Heart right ventricle (tissue), 16 donors: Measurements from ENCODE around the gene STK39. TPM values are rescaled to one million over a fixed set of nuclear protein-coding genes. Genes with fewer than 3 reads are reported as not detected.

ENCODE experiments used
- ATAC-seq, 8 donors: fragments of 200-7000 bp; cut with Tn5 transposase; one replicate each; pipeline ENCODE4 v1.9.1; 2020; ENCODE audit warnings: mild to moderate bottlenecking in 8 of 8, moderate library complexity in 8 of 8, moderate number of reproducible peaks in 1 of 8
- DNase-seq, 2 donors: peaks; one replicate each; pipeline ENCODE4 v3.0.0-alpha.2; 2020
- H3K27ac ChIP-seq, 10 donors: fragments of 200-600 bp; sonication (generic) in 2 of 10; one replicate each; pipeline versions ENCODE4 v1.5.0 to v1.8.0; 2020 to 2022; ENCODE audit warnings: mild to moderate bottlenecking in 3 of 10
- H3K27me3 ChIP-seq, 7 donors: fragments of 200-600 bp; one replicate each; pipeline ENCODE4 v1.8.0; 2021 to 2022; ENCODE audit warnings: mild to moderate bottlenecking in 2 of 7
- H3K36me3 ChIP-seq, 9 donors: fragments of 200-600 bp; sonication (generic) in 1 of 9; one replicate each; pipeline versions ENCODE4 v1.5.0 to v1.8.0; 2020 to 2022; ENCODE audit warnings: mild to moderate bottlenecking in 2 of 9
- H3K4me1 ChIP-seq, 9 donors: fragments of 200-600 bp; sonication (generic) in 1 of 9; one replicate each; pipeline versions ENCODE4 v1.5.0 to v1.8.0; 2020 to 2022; ENCODE audit warnings: mild to moderate bottlenecking in 4 of 9
- H3K4me3 ChIP-seq, 10 donors: fragments of 200-600 bp; sonication (generic) in 2 of 10; one replicate each; pipeline versions ENCODE4 v1.5.0 to v1.8.0; 2020 to 2022; ENCODE audit warnings: mild to moderate bottlenecking in 7 of 10, moderate library complexity in 2 of 10
- H3K9me3 ChIP-seq, 11 donors: fragments of 200-600 bp in 10 of 11; sonication (generic) in 2 of 11; one replicate each; pipeline versions ENCODE4 v1.5.0 to v1.8.0; 2013 to 2022; ENCODE audit warnings: mild to moderate bottlenecking in 2 of 11, control low read depth in 1 of 11, moderate library complexity in 1 of 11
- WGBS, 2 donors: extraction: QIAGEN DNeasy Blood & Tissue Kit; methylation state at CpG; one replicate each; pipeline ENCODE4 v1.1.7; 2013; ENCODE audit warnings: inconsistent platforms in 1 of 2; 5-methylcytosine and 5-hydroxymethylcytosine counted together
- intact Hi-C, 10 donors: fragments of 100-400 bp; cut with DNase I; formaldehyde crosslinking; loops; one replicate each; pipeline versions ENCODE4 v1.11.1 to v1.14.2; 2022
- polyA plus RNA-seq, 2 donors: library from polyadenylated mRNA; stranded (reverse); fragments of 200-250 nt; gene quantifications; one replicate each; pipeline ENCODE4 v1.2.3, GENCODE V29; 2013
- total RNA-seq, 10 donors: library from RNA; stranded (reverse); fragmentation: NEBNext Ultra II Directional in 3 of 10; extraction: Animal tissue kit (Norgen Biotek cat#: 25700) in 3 of 10; gene quantifications; one replicate each; pipeline versions ENCODE4 v1.2.1 to v1.2.4, GENCODE V29; 2021 to 2023
- TF ChIP-seq, protein P1 (sequence below), 9 donors: fragments of 200-600 bp; sonication (generic) in 2 of 9; IDR thresholded peaks; one replicate each; pipeline versions ENCODE4 v1.5.0 to v1.8.0; 2021 to 2022; ENCODE audit warnings: antibody characterized with exemption in 9 of 9, mild to moderate bottlenecking in 5 of 9, moderate library complexity in 1 of 9
- donor health status: Arrhythmogenic right ventricular cardiomyopathy.
- donor health status: ischemic (EF 13 %, LVEDD 7.1; RV severe dilation, severe dysfunction).
- donor health status: healthy with polysubstance abuse.
- donor health status: DM: no; HTN: yes; CAD: no.
- donor health status: DM: no; HTN: no; CAD: no.
- donor health status: ischemic (EF 25% LVEDD 6.9; RV normal size, moderate dysfunction).
- donor health status: ischemic (EF 25% LVEDD 5.7; RV mildly dilated, moderate dysfunction).
- donor health status: healthy.
- donor health status: DM: yes; HTN: yes; CAD: no.
- donor health status: Ischemic cardiomyopathy.
- donor health status: ischemic (EF 35%, LVEDD 5.7; RV mildly dilated, moderate dysfunction).
- donor health status: nonischemic (EF 11% LVEDD 7.7; RV severe dilation, severe dysfunction).
- donor health status: DM: yes; HTN: yes; CAD: no.
- donor health status: PGD.
- donor health status: ischemic (EF 29% LVEDD 5.4; RV normal size, mild dysfunction).
- donor health status: nonischemic (EF 23%, LVEDD 6.1; RV moderate dilation, normal function).

The STK39 gene
- total and polyA plus RNA-seq, 12 donors = 15.2 to 35.5 (median 19.6) TPM

DNA sequence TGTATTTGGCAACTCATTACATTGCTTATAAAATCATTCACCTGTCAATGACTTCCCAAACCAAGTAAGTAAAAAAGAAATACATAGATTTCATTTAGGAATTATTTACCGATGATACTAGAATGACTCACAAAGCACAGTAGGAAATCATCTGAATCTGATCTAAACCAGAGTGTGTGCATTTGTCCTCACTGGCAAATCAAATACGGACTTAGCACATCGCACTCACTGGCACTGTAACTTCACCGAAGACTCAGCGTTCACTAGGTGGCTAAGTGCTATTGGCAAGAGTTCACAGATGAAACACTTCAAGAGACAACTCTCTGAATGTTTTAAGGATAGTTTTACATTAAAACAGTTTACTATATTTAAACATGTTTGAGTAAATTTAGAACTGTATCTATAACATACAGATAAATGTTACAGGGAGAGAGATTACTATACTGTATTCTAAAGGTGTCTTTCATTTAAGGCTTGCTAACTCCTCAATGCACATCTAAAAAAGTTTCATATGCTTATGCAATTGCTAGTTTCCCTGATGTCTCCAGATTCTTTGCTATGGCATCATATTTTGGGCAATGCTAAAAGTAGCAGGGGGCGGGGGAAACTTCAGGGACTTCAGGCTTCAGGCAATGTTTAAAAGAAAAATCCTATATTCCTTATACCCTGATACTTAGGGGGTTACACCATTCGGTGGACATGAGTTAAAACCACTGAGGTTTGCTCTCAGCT is 48.8 kb downstream of the STK39 start:
- no peak overlapping the region for H3K27ac ChIP-seq
- no peaks in the 10 kb centered on the region for H3K9me3 ChIP-seq
- WGBS, 2 donors = 55 to 77% methylated on average over 7 of the region's 7 CpGs
- no peaks in the 10 kb centered on the region for H3K36me3 ChIP-seq
- ATAC-seq = peak in 3 of 8 donors; percentile 45 to 64 (median 47)
- TF ChIP-seq, protein P1, sequence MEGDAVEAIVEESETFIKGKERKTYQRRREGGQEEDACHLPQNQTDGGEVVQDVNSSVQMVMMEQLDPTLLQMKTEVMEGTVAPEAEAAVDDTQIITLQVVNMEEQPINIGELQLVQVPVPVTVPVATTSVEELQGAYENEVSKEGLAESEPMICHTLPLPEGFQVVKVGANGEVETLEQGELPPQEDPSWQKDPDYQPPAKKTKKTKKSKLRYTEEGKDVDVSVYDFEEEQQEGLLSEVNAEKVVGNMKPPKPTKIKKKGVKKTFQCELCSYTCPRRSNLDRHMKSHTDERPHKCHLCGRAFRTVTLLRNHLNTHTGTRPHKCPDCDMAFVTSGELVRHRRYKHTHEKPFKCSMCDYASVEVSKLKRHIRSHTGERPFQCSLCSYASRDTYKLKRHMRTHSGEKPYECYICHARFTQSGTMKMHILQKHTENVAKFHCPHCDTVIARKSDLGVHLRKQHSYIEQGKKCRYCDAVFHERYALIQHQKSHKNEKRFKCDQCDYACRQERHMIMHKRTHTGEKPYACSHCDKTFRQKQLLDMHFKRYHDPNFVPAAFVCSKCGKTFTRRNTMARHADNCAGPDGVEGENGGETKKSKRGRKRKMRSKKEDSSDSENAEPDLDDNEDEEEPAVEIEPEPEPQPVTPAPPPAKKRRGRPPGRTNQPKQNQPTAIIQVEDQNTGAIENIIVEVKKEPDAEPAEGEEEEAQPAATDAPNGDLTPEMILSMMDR (IDR thresholded peaks at IDR 0.05) = no peak
- H3K4me3 ChIP-seq = no peak overlapping the region
- intact Hi-C loops = no loop called here
- H3K4me1 ChIP-seq = peaks cover 0 to 52% (median 10%) of the 10 kb centered on the region in 9 donors
- no peaks in the 10 kb centered on the region for H3K27me3 ChIP-seq
- no peak for DNase-seq

DNA sequence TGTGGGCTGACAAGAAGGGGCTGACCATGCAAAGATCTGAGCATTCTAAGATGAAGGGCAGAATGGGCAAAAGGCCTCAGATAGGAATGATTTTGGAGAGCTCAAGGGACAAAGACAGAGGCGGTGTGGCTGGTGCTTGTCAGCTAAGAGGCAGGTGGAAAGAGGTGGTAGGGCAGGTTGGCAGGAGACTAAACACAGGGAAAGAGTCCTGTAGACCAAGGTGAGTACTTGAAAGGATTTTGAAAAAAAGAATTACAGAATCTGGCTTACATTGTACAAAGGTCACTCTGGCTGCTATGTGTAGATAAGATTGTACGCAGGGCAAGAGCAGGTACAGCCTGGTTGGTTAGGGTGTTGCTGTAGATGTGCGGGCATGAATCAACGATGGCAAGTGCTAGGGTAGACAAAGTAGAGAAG is 50.6 kb downstream of the STK39 start:
- DNase-seq (no peak), ATAC-seq (no peak)
- Histone ChIP-seq H3K27ac (no peak overlapping the region), H3K36me3 (no peaks in the 10 kb centered on the region), H3K4me3 (no peak overlapping the region), H3K4me1 (peaks cover 0 to 59% (median 21%) of the 10 kb centered on the region in 9 donors), H3K9me3 (no peaks in the 10 kb centered on the region), H3K27me3 (no peaks in the 10 kb centered on the region)
- intact Hi-C loops = no loop called here
- 72 to 83% methylated on average over 4 of the region's 4 CpGs for WGBS, 2 donors
- TF ChIP-seq, protein P1 (IDR thresholded peaks at IDR 0.05) = no peak

DNA sequence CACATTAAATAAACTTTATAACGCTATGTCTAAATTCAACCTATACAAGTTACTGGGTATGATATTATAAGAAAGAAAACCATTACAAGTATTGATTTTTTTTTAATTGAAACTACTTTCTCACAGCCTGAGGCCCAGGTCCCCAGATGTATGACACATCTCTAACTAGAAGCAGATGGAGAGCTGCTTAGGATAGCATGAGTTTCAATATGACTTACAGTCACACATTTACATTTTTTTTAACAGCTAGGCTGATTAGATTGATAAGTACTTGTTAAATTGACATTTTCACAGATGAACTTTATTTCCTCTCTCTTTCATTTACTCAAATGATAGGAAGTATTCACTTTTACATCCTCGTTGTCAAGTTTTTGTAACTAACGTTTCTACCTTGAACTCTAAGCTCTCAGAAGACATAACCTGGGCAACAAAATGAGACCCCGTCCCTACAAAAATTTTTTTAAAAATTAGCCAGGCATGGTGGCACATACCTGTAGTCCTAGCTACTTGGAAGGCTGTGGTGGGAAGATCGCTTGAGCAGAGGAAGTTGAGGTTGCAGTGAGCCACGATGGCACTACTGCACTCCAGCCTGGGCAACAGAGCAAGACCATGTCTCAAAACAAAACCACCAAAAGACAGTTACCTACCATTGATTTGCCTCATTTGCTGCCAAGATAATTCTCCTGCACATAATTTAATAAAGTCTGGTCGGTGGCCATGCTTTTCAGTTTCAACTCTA is 52.4 kb downstream of the STK39 start:
- ATAC-seq (no peak), DNase-seq (no peak)
- TF ChIP-seq, protein P1 (IDR thresholded peaks at IDR 0.05) = no peak
- Histone ChIP-seq H3K36me3 (no peaks in the 10 kb centered on the region), H3K4me1 (peaks cover 0 to 69% (median 29%) of the 10 kb centered on the region in 9 donors), H3K4me3 (no peak overlapping the region), H3K27me3 (no peaks in the 10 kb centered on the region), H3K9me3 (no peaks in the 10 kb centered on the region), H3K27ac (peak overlapping the region in 1 of 10 donors; percentile 18)
- WGBS, 2 donors = 89 to 90% methylated on average over 7 of the region's 7 CpGs
- intact Hi-C loops = no loop called here

DNA sequence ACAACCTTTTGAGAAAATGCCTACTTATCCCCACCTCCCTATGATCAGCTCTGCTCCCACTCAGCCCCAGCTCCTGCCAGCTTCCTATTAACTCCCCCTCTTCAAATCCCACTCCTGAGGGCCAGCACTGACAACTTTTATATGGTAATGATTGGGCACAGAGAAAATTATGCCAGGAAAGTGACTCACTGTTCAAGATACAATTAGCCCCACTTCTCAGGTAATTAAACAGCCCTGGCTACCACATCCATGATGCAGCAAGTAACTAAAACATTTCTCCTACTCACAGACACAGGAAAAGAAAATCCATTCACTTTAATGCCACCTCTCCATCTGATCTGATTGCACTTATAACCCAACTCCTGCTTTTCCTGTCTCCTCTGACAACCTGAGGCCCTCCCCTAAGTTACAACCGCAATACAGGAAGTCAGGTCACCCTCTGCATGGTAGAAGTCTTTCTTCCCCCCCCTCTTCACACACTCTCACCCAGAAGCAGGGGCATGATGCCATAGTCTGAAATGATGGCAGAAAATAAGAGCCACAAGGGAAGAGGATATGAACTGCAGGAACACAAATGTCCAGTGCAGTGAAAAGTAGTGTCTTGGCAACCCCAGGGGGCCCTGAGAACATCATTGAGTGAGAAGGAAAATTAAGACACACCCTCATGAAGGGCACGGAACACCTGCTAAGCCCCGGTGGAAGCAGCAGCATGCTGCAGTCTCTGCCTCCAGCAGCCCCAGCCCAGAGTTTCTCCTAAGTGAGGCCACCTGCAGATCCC is 54.4 kb downstream of the STK39 start:
- Histone ChIP-seq H3K36me3 (no peaks in the 10 kb centered on the region), H3K27ac (peak overlapping the region in 1 of 10 donors; percentile 10), H3K27me3 (no peaks in the 10 kb centered on the region), H3K4me3 (no peak overlapping the region), H3K4me1 (peaks cover 0 to 76% (median 32%) of the 10 kb centered on the region in 9 donors), H3K9me3 (no peaks in the 10 kb centered on the region)
- no peak for DNase-seq
- intact Hi-C loops = no loop called here
- 66 to 70% methylated on average over 3 of the region's 3 CpGs for WGBS, 2 donors
- TF ChIP-seq, protein P1 (IDR thresholded peaks at IDR 0.05) = no peak
- peak in 1 of 8 donors; percentile 16 for ATAC-seq
